Measurements from ENCODE around the gene PAPOLB. TPM values are rescaled to one million over a fixed set of nuclear protein-coding genes. Genes with fewer than 3 reads are reported as not detected.

The PAPOLB gene
- total and polyA plus RNA-seq, 2 of the 8 experiments (the other 6 are each of a cell fraction or from before 2014, with no cell fraction given), result 0.02 to 0.15 TPM

DNA sequence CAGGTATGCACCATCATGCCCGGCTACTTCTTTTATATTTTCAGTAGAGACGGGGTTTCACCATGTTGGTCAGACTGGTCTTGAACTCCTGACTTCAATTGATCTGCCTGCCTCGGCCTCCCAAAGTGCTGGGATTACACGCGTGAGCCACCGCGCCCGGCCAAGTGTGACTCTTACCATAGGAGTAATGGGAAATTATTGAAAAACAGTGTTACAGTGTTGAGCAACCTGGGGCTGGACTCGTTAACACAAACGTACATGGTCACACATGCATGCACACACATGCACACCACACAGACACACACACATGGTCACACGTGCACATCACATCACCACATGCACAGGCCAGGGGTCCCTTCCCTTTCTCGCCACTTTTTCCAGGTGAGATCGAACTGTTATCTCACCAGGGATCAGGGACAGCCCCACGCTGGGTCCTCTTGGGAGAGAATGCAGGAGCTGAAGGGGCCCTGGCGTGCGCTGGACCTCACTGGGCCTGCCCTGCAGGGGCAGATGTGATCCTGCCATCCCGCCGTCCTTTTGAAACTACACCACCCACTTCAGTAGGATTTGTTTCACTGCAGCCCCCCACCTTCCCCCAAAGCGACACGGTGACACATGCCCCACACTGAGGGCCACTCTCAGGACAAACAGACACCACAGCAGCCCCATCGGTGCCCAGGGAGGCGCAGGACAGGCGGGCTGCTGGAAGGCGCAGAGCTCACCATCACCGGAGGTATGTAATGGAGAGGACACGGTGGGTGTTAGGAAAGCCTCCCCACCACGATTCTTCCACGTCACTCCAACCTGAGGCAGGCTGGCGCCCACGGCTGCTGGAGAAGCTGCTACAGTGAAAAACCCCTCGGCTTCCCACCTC lies 11.5 kb upstream of the PAPOLB start (continued):
- TF ChIP-seq SP2 (IDR thresholded peaks at IDR 0.05; ENCODE audit: low read length), result no peak
- TF ChIP-seq, protein P1, sequence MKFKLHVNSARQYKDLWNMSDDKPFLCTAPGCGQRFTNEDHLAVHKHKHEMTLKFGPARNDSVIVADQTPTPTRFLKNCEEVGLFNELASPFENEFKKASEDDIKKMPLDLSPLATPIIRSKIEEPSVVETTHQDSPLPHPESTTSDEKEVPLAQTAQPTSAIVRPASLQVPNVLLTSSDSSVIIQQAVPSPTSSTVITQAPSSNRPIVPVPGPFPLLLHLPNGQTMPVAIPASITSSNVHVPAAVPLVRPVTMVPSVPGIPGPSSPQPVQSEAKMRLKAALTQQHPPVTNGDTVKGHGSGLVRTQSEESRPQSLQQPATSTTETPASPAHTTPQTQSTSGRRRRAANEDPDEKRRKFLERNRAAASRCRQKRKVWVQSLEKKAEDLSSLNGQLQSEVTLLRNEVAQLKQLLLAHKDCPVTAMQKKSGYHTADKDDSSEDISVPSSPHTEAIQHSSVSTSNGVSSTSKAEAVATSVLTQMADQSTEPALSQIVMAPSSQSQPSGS (IDR thresholded peaks at IDR 0.05; ENCODE audit: low read length), result no peak
- no peak for TF ChIP-seq SIRT6 (IDR thresholded peaks at IDR 0.05; ENCODE audit: low read length)
- TF ChIP-seq, protein P2, sequence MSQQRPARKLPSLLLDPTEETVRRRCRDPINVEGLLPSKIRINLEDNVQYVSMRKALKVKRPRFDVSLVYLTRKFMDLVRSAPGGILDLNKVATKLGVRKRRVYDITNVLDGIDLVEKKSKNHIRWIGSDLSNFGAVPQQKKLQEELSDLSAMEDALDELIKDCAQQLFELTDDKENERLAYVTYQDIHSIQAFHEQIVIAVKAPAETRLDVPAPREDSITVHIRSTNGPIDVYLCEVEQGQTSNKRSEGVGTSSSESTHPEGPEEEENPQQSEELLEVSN (IDR thresholded peaks at IDR 0.05), result no peak
- no peak for TF ChIP-seq ZNF274 (IDR thresholded peaks at IDR 0.05; ENCODE audit: borderline replicate concordance, extremely low read depth, low read length)
- TF ChIP-seq SP4 (IDR thresholded peaks at IDR 0.05; ENCODE audit: low read length), result no peak
- no peak for TF ChIP-seq CEBPB (IDR thresholded peaks at IDR 0.05; ENCODE audit: low read depth, low read length)
- no peak for TF ChIP-seq CTBP2 (IDR thresholded peaks at IDR 0.05; ENCODE audit: borderline replicate concordance, insufficient read depth, insufficient read length, low read length)

Data from H1 (cell line).